ENCODE results near the gene ADCY4. TPM values are rescaled to one million over a fixed set of nuclear protein-coding genes. Genes with fewer than 3 reads are reported as not detected.
"Not testable (repeated sequence)": the region's sequence is repeated elsewhere in the genome, so short reads cannot be mapped to it uniquely, and the experiment has no call there.

Gene ADCY4
- total and polyA plus RNA-seq, 2 of the 8 experiments (the other 6 are each of a cell fraction or from before 2014, with no cell fraction given), result 0.27 to 0.35 TPM

DNA sequence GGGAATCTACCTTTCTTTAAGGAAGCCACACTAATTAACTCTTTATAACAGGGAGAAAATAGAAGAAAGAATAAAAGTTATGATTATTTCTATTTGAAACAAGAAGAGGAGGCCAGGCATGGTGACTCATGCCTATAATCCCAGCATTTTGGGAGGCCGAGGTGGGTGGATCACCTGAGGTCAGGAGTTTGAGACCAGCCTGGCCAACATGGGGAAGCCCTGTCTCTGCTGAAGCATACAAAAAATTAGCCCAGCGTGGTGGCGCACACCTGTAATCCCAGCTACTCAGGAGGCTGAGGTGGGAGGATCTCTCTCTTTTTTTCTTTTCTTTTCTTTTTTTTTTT is 19.6 kb upstream of the ADCY4 start:
- H2BK20ac ChIP-seq (ENCODE audit: low read length); H3K79me1 ChIP-seq (ENCODE audit: low read depth, low read length); H2BK12ac ChIP-seq (ENCODE audit: low read depth, low read length); H3K4me2 ChIP-seq (ENCODE audit: insufficient read depth in 1 of 2, low read depth in 2 of 2, low read length in 2 of 2); H3K36me3 ChIP-seq (ENCODE audit: control insufficient read depth in 2 of 4, insufficient read depth in 4 of 4, low read length in 3 of 4); H2BK15ac ChIP-seq (ENCODE audit: low read length); H4K8ac ChIP-seq (ENCODE audit: extremely low read depth, insufficient read depth, low read length); H3K14ac ChIP-seq (ENCODE audit: insufficient read length); H3K4me1 ChIP-seq (replicated peaks in 1 of 4; ENCODE audit: control insufficient read depth in 3 of 4, insufficient read depth in 4 of 4, low read length in 3 of 4); H3K79me2 ChIP-seq (ENCODE audit: control insufficient read depth in 1 of 2, insufficient read depth in 2 of 2, low read length in 2 of 2); H2BK120ac ChIP-seq (replicated peaks; ENCODE audit: low read depth, low read length); DNase-seq (ENCODE audit: low read depth in 1 of 2, low spot score in 2 of 2); H2AK5ac ChIP-seq (ENCODE audit: low read depth, low read length); H3K23ac ChIP-seq (ENCODE audit: insufficient read length); H3K9me3 ChIP-seq (ENCODE audit: insufficient read depth in 2 of 2, low read depth in 1 of 2, low read length in 1 of 2); H3K23me2 ChIP-seq (ENCODE audit: low read depth, low read length); FAIRE-seq; H3K27ac ChIP-seq (ENCODE audit: low read depth, low read length); H3K18ac ChIP-seq (ENCODE audit: extremely low read depth, low read length); H2AFZ ChIP-seq (ENCODE audit: low read length); H4K91ac ChIP-seq (replicated peaks; ENCODE audit: insufficient read length, low read length); H3K4ac ChIP-seq (replicated peaks; ENCODE audit: insufficient read length, low read depth, low read length); H4K5ac ChIP-seq (ENCODE audit: insufficient read length, low read depth, low read length); POLR2A ChIA-PET (ENCODE audit: partially characterized antibody); H3K56ac ChIP-seq (replicated peaks; ENCODE audit: insufficient read length, low read depth, low read length); H3K4me3 ChIP-seq (ENCODE audit: extremely low read depth in 1 of 4, insufficient read depth in 2 of 4, low read depth in 3 of 4, low read length in 4 of 4); H3K9ac ChIP-seq (replicated peaks in 1 of 4; ENCODE audit: extremely low read depth in 1 of 4, low read depth in 3 of 4, low read length in 3 of 4); H4K20me1 ChIP-seq (replicated peaks in 1 of 2; ENCODE audit: control insufficient read depth in 1 of 2, insufficient read depth in 2 of 2, low read length in 2 of 2); H2BK5ac ChIP-seq (ENCODE audit: low read depth, low read length): not testable (repeated sequence)
- H3K27me3 ChIP-seq (replicated peaks in 1 of 4; ENCODE audit: control insufficient read depth in 3 of 4, extremely low read depth in 1 of 4, insufficient read depth in 3 of 4, low read length in 3 of 4), result peaks cover 0 to 11% (median 9%) of the 10 kb centered on the region in 4 experiments; a peak in 5 of 7 replicates
- CTCF ChIA-PET (ENCODE audit: partially characterized antibody), result interaction anchor here (4.4 kb wide), 1 partner anchor 11 kb away, joined by 23 read pairs; no protein-coding TSS in a partner anchor
- WGBS, 2 experiments (ENCODE audit: extremely low coverage in 1 of 2, insufficient coverage in 1 of 2, insufficient read length in 1 of 2, insufficient replicate concordance in 2 of 2, low coverage in 1 of 2, low lambda C conversion rate in 2 of 2, missing lambda C conversion rate in 1 of 2), result 94% methylated on average over 3 of the region's 3 CpGs; no CpG with 5 or more reads in 1 of the 2 experiments
